Heart left ventricle (tissue), 16 donors: ENCODE measurements around the gene RGS9. TPM values are rescaled to one million over a fixed set of nuclear protein-coding genes. Genes with fewer than 3 reads are reported as not detected.
"Not testable (repeated sequence)": the region's sequence is repeated elsewhere in the genome, so short reads cannot be mapped to it uniquely, and the experiment has no call there.

Source experiments
- ATAC-seq, 4 donors: fragments of 200-7000 bp; cut with Tn5 transposase; one replicate each; pipeline ENCODE4 v1.9.1; 2020 to 2022; ENCODE audit warnings: moderate library complexity in 4 of 4, mild to moderate bottlenecking in 3 of 4, moderate number of reproducible peaks in 1 of 4
- DNase-seq, 5 donors: peaks; one replicate each; pipeline ENCODE4 v3.0.0-alpha.2; 2020
- H3K27ac ChIP-seq, 12 donors: fragments of 200-600 bp; sonication (generic) in 4 of 12; one replicate each; pipeline versions ENCODE4 v1.5.0 to v1.8.0; 2016 to 2022; ENCODE audit warnings: mild to moderate bottlenecking in 2 of 12
- H3K27me3 ChIP-seq, 9 donors: fragments of 200-600 bp; sonication (generic) in 2 of 9; one replicate each; pipeline versions ENCODE4 v1.5.1 to v1.8.0; 2016 to 2022; ENCODE audit warnings: mild to moderate bottlenecking in 3 of 9
- H3K36me3 ChIP-seq, 9 donors: fragments of 200-600 bp; sonication (generic) in 2 of 9; one replicate each; pipeline versions ENCODE4 v1.5.0 to v1.8.0; 2018 to 2022; ENCODE audit warnings: mild to moderate bottlenecking in 2 of 9
- H3K4me1 ChIP-seq, 12 donors: fragments of 200-600 bp; sonication (generic) in 4 of 12; one replicate each; pipeline versions ENCODE4 v1.5.0 to v1.8.0; 2016 to 2022; ENCODE audit warnings: mild to moderate bottlenecking in 3 of 12
- H3K4me3 ChIP-seq, 12 donors: fragments of 200-600 bp; sonication (generic) in 4 of 12; one replicate each; pipeline versions ENCODE4 v1.5.0 to v1.8.0; 2017 to 2022; ENCODE audit warnings: mild to moderate bottlenecking in 9 of 12, moderate library complexity in 4 of 12
- H3K9me3 ChIP-seq, 12 donors: fragments of 200-600 bp; sonication (generic) in 4 of 12; one replicate each; pipeline versions ENCODE4 v1.5.0 to v1.8.0; 2016 to 2022; ENCODE audit warnings: mild to moderate bottlenecking in 1 of 12
- POLR2A ChIP-seq, 2 donors: fragments of 450-650 bp; IDR thresholded peaks; one replicate each; pipeline ENCODE4 v1.6.1; 2017; ENCODE audit warnings: antibody characterized with exemption in 2 of 2, mild to moderate bottlenecking in 2 of 2, moderate library complexity in 2 of 2
- WGBS, 4 donors: extraction: QIAGEN DNeasy Blood & Tissue Kit in 2 of 4; methylation state at CpG; one replicate each; pipeline versions ENCODE4 v1.1.5 to v1.1.7; 2013 to 2018; 5-methylcytosine and 5-hydroxymethylcytosine counted together
- intact Hi-C, 10 donors: fragments of 100-400 bp; cut with DNase I; formaldehyde crosslinking; loops; one replicate each; pipeline versions ENCODE4 v1.11.1 to v1.14.2; 2022
- long read RNA-seq, 3 donors: library from polyadenylated mRNA; unstranded; transcript quantifications; one replicate each; pipeline ENCODE4 v2.0.0, GENCODE V29; 2020 to 2021
- polyA plus RNA-seq, 2 donors: library from polyadenylated mRNA; stranded (reverse); fragments of 200-250 nt; gene quantifications; one replicate each; pipeline ENCODE4 v1.2.3, GENCODE V29; 2013
- total RNA-seq, 9 donors: library from RNA; depleted of rRNA in 2 of 9; stranded (reverse); fragments of >200 nt in 2 of 9; fragmentation: NEBNext Ultra II Directional in 3 of 9; extraction: Animal tissue kit (Norgen Biotek cat#: 25700) in 3 of 9; gene quantifications; one replicate each; pipeline versions ENCODE4 v1.1.0 to v1.2.4, GENCODE V29; 2016 to 2023
- TF ChIP-seq, protein P1 (sequence below), 12 donors: fragments of 200-600 bp; sonication (generic) in 4 of 12; IDR thresholded peaks; one replicate each; pipeline versions ENCODE4 v1.5.0 to v1.8.0; 2018 to 2022; ENCODE audit warnings: antibody characterized with exemption in 12 of 12, mild to moderate bottlenecking in 5 of 12
- donor health status: ischemic (EF 13 %, LVEDD 7.1; RV severe dilation, severe dysfunction).
- donor health status: healthy with polysubstance abuse.
- donor health status: DM: no; HTN: yes; CAD: no.
- donor health status: DM: no; HTN: no; CAD: no.
- donor health status: ischemic (EF 25% LVEDD 6.9; RV normal size, moderate dysfunction).
- donor health status: ischemic (EF 25% LVEDD 5.7; RV mildly dilated, moderate dysfunction).
- donor health status: healthy.
- donor health status: DM: yes; HTN: yes; CAD: no.
- donor health status: ischemic (EF 35%, LVEDD 5.7; RV mildly dilated, moderate dysfunction).
- donor health status: nonischemic (EF 11% LVEDD 7.7; RV severe dilation, severe dysfunction).
- donor health status: DM: yes; HTN: yes; CAD: no.
- donor health status: PGD.
- donor health status: ischemic (EF 29% LVEDD 5.4; RV normal size, mild dysfunction).
- donor health status: nonischemic (EF 23%, LVEDD 6.1; RV moderate dilation, normal function).

Gene RGS9
- total RNA-seq, result 1 to 10 TPM in 7 of 9 donors, under 1 TPM in 2; 0.85 to 5.1 (median 1.5) TPM
- polyA plus RNA-seq, result 1 to 10 TPM in 1 of 2 donors, under 1 TPM in 1; 0.68 to 1.0 TPM
- long read RNA-seq, donor 1, result 0 reads
- long read RNA-seq, donor 2, result 0 reads
- long read RNA-seq, donor 3, partial matches to known transcripts, result 0 of 1 reads
- long read RNA-seq, donor 3, other reads (novel, unspliced or antisense), result 0 of 1 reads

GRCh38 chr17:65137021-65137939 lies at the start of gene RGS9:
Gene RGS9 (plus strand): TSS chr17:65137370. CDS start chr17:65137541, 171 bp downstream.
- Histone ChIP-seq H3K27me3 (peaks cover 0 to 25% (median 9%) of the 10 kb centered on the region in 9 donors), H3K36me3 (no peaks in the 10 kb centered on the region), H3K4me1 (peaks cover 0 to 15% (median 7%) of the 10 kb centered on the region in 12 donors), H3K27ac (peak within 1 kb of the TSS in 1 of 12 donors; percentile 19), H3K9me3 (no peaks in the 10 kb centered on the region), H3K4me3 (peak within 1 kb of the TSS in 11 of 12 donors; percentile 20 to 59 (median 49))
- TF ChIP-seq, protein P1, sequence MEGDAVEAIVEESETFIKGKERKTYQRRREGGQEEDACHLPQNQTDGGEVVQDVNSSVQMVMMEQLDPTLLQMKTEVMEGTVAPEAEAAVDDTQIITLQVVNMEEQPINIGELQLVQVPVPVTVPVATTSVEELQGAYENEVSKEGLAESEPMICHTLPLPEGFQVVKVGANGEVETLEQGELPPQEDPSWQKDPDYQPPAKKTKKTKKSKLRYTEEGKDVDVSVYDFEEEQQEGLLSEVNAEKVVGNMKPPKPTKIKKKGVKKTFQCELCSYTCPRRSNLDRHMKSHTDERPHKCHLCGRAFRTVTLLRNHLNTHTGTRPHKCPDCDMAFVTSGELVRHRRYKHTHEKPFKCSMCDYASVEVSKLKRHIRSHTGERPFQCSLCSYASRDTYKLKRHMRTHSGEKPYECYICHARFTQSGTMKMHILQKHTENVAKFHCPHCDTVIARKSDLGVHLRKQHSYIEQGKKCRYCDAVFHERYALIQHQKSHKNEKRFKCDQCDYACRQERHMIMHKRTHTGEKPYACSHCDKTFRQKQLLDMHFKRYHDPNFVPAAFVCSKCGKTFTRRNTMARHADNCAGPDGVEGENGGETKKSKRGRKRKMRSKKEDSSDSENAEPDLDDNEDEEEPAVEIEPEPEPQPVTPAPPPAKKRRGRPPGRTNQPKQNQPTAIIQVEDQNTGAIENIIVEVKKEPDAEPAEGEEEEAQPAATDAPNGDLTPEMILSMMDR (IDR thresholded peaks at IDR 0.05), result peak; percentile 89 to 99 (median 98)
- TF ChIP-seq POLR2A (IDR thresholded peaks at IDR 0.05), result no peak
- DNase-seq, result peak; percentile 81 to 92 (median 86)
- ATAC-seq, result peak; percentile 94 to 99 (median 97)
- intact Hi-C loops, result loop anchor here in 1 of 10 donors (10.0 kb wide), 1 partner anchor 292 kb away; no protein-coding TSS in a partner anchor
- WGBS, 4 donors, result 4 to 5% (median 5%) methylated on average over 34 to 56 of the region's 56 CpGs

GRCh38 chr17:65088621-65089360 lies 48.4 kb upstream of the RGS9 start:
- no peaks in the 10 kb centered on the region for H3K36me3 ChIP-seq
- H3K4me3 ChIP-seq, result no peak overlapping the region
- H3K27me3 ChIP-seq, result peaks cover 0 to under 1% (median 0%) of the 10 kb centered on the region in 9 donors
- H3K9me3 ChIP-seq, result no peaks in the 10 kb centered on the region
- H3K27ac ChIP-seq, result no peak overlapping the region
- DNase-seq, result no peak
- ATAC-seq, result no peak
- intact Hi-C loops, result no loop called here
- H3K4me1 ChIP-seq, result peaks cover 0 to 4% (median 0%) of the 10 kb centered on the region in 12 donors
- TF ChIP-seq, protein P1 (IDR thresholded peaks at IDR 0.05), result no peak
- TF ChIP-seq POLR2A (IDR thresholded peaks at IDR 0.05), result no peak
- 51 to 70% (median 58%) methylated on average over 4 of the region's 4 CpGs for WGBS, 4 donors

GRCh38 chr17:65092262-65092661 lies 44.9 kb upstream of the RGS9 start:
- ATAC-seq (no peak), DNase-seq (no peak)
- WGBS, 4 donors, result 72 to 79% (median 77%) methylated on average over 3 of the region's 3 CpGs
- Histone ChIP-seq H3K9me3 (no peaks in the 10 kb centered on the region), H3K27ac (no peak overlapping the region), H3K36me3 (no peaks in the 10 kb centered on the region), H3K4me3 (no peak overlapping the region), H3K4me1 (no peaks in the 10 kb centered on the region), H3K27me3 (peaks cover 0 to 3% (median 0%) of the 10 kb centered on the region in 9 donors)
- intact Hi-C loops, result no loop called here
- no peak for TF ChIP-seq POLR2A (IDR thresholded peaks at IDR 0.05)
- TF ChIP-seq, protein P1 (IDR thresholded peaks at IDR 0.05), result no peak

DNA sequence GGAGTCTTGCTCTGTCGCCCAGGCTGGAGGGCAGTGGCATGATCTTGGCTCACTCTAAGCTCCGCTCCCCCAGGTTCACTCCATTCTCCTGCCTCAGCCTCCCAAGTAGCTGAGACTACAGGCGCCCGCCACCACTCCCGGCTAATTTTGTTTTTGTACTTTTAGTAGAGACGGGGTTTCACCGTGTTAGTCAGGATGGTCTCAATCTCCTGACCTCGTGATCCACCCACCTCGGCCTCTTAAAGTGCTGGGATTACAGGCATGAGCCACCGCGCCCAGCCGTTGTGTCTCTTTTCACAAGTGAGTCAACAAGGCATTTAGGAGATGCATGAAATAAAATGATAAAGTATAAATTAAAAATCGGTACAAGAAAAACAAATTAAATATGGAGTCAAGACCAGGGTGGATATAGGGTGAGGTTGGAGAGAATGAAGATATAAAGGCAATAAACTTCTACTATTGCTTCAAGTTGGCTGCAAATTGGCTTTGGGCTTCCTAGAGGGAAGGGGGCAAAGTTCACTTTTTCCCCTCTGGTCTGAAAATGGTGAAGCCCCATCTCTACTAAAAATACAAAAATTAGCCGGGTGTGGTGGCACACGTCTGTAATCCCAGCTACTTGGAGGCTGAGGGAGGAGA lies 44.3 kb upstream of the RGS9 start:
- H3K4me3 ChIP-seq, intact Hi-C loops, H3K27me3 ChIP-seq, ATAC-seq, H3K9me3 ChIP-seq, DNase-seq, H3K4me1 ChIP-seq, H3K27ac ChIP-seq, H3K36me3 ChIP-seq: not testable (repeated sequence)
- 93 to 96% (median 96%) methylated on average over 15 of the region's 15 CpGs for WGBS, 4 donors
